Fibroblast of lung (primary cell): ENCODE data around the gene EZH1. TPM values are rescaled to one million over a fixed set of nuclear protein-coding genes. Genes with fewer than 3 reads are reported as not detected.

Experiments
- DNase-seq, 2 donors: peaks; one replicate each; pipeline versions ENCODE4 v3.0.0 to v3.0.0-alpha.2; 2010; ENCODE audit warnings: low read depth in 2 of 2
- H2AFZ ChIP-seq: 2 replicates; pipeline ENCODE4 v1.5.1; 2012; ENCODE audit warnings: low read length, control low read depth, inconsistent platforms
- H3K27ac ChIP-seq: 2 replicates; pipeline ENCODE4 v1.5.1; 2011; ENCODE audit warnings: low read length, control low read depth; ENCODE audit not compliant: insufficient read depth
- H3K27me3 ChIP-seq: 2 replicates; pipeline ENCODE4 v1.5.1; 2011; ENCODE audit warnings: mild to moderate bottlenecking, low read length; ENCODE audit not compliant: control insufficient read depth, insufficient read depth
- H3K36me3 ChIP-seq: 2 replicates; pipeline ENCODE4 v1.5.1; 2011; ENCODE audit warnings: low read length; ENCODE audit not compliant: control insufficient read depth, insufficient read depth
- H3K4me1 ChIP-seq: 2 replicates; pipeline ENCODE4 v1.5.1; 2011; ENCODE audit warnings: low read length; ENCODE audit not compliant: control insufficient read depth, insufficient read depth; ENCODE audit errors: extremely low read depth
- H3K4me2 ChIP-seq: 2 replicates; pipeline ENCODE4 v1.5.1; 2011; ENCODE audit warnings: low read length, control low read depth; ENCODE audit not compliant: insufficient read depth; ENCODE audit errors: extremely low read depth
- H3K4me3 ChIP-seq, 4 experiments: fragments of 200-600 bp in 1 of 4; sonication (generic) in 1 of 4; replicated peaks in 1 of 4; 2 replicates each; pipeline ENCODE4 v1.5.1; 2011 to 2016; ENCODE audit warnings: low read length in 4 of 4, low read depth in 3 of 4, mild to moderate bottlenecking in 3 of 4, control low read depth in 2 of 4, inconsistent platforms in 1 of 4, mixed read lengths in 1 of 4; ENCODE audit not compliant: insufficient read depth in 1 of 4; ENCODE audit errors: control extremely low read depth in 1 of 4
- H3K79me2 ChIP-seq: 2 replicates; pipeline ENCODE4 v1.5.1; 2012; ENCODE audit warnings: mild to moderate bottlenecking, low read length, inconsistent platforms; ENCODE audit not compliant: control insufficient read depth, insufficient read depth
- H3K9ac ChIP-seq: 2 replicates; pipeline ENCODE4 v1.5.1; 2011; ENCODE audit warnings: mild to moderate bottlenecking, low read length, control low read depth; ENCODE audit not compliant: insufficient read depth
- H3K9me3 ChIP-seq: 2 replicates; pipeline ENCODE4 v1.5.1; 2012; ENCODE audit warnings: low read depth, low read length; ENCODE audit not compliant: control insufficient read depth, insufficient read depth
- H4K20me1 ChIP-seq: 2 replicates; pipeline ENCODE4 v1.5.1; 2011; ENCODE audit warnings: low read length; ENCODE audit not compliant: control insufficient read depth, insufficient read depth; ENCODE audit errors: extremely low read depth
- EZH2 ChIP-seq: IDR thresholded peaks from 2 replicates; pipeline ENCODE4 v1.5.1; 2012; ENCODE audit warnings: low read length, control low read depth, mild to moderate bottlenecking; ENCODE audit errors: missing control alignments
- polyA plus RNA-seq, 2 donors: library from polyadenylated mRNA; depleted of rRNA in 1 of 2; stranded (reverse) in 1 of 2; unstranded in 1 of 2; fragments of >200 nt; gene quantifications; 2 replicates each; pipeline ENCODE4 v1.2.1, GENCODE V29; 2011 to 2012; ENCODE audit warnings: missing spikeins in 1 of 2
- total RNA-seq: library from RNA; depleted of rRNA; stranded (reverse); fragments of >200 nt; gene quantifications from 2 replicates; pipeline ENCODE4 v1.2.1, GENCODE V29; 2014
- TF ChIP-seq, protein P1 (sequence below), 2 donors: IDR thresholded peaks in 1 of 2; conservative IDR thresholded peaks in 1 of 2; 1 replicate in 1 of 2; 2 replicates in 1 of 2; pipeline ENCODE4 v1.5.1; 2011 to 2012; ENCODE audit warnings: low read length in 2 of 2, control low read depth in 1 of 2, inconsistent platforms in 1 of 2, low read depth in 1 of 2, mild to moderate bottlenecking in 1 of 2

The EZH1 gene
- total and polyA plus RNA-seq, 2 donors (not counting 1 experiment from before 2014, with no cell fraction given): 28.6 to 31.9 TPM

DNA sequence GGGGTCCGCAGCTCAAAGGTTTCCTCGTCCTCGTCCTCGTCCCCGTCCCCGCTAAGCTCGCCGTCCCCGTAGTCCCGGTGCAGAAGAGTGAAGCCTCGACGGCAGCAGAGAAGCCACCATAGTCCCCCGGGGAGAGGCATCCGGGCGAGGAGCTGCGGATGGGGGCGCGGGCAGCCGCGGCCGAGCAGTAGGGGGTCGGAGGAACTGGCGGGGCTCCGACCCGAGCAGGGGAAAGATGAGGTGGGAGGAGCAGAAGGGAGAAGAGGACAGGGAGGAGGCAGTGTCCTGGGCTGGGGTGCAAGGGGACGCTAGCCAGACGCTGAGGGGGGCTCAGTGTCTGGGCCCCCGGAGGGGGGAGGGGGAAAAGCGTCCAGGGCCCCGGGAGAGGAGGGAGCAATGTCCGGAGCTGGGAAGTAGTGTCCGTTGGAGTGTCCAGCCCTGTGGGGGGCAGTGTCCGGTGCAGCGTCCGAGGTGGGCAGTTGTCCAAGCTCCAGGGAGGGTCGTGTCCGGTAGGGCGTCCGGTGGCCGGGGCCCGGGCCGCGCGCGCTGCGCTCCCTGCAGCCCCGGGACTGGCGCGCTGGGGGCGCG is 68.3 kb downstream of the EZH1 start, which contains the start of gene PLEKHH3:
PLEKHH3 (minus strand) TSS at position 571 of the 588 bp plus-strand sequence; CDS start at position 140, 431 bp downstream.
- TF ChIP-seq EZH2: no peak
- TF ChIP-seq, protein P1, sequence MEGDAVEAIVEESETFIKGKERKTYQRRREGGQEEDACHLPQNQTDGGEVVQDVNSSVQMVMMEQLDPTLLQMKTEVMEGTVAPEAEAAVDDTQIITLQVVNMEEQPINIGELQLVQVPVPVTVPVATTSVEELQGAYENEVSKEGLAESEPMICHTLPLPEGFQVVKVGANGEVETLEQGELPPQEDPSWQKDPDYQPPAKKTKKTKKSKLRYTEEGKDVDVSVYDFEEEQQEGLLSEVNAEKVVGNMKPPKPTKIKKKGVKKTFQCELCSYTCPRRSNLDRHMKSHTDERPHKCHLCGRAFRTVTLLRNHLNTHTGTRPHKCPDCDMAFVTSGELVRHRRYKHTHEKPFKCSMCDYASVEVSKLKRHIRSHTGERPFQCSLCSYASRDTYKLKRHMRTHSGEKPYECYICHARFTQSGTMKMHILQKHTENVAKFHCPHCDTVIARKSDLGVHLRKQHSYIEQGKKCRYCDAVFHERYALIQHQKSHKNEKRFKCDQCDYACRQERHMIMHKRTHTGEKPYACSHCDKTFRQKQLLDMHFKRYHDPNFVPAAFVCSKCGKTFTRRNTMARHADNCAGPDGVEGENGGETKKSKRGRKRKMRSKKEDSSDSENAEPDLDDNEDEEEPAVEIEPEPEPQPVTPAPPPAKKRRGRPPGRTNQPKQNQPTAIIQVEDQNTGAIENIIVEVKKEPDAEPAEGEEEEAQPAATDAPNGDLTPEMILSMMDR (conservative IDR thresholded peaks at IDR 0.05 in 1 of 2, IDR thresholded peaks at IDR 0.05 in 1 of 2; ENCODE audit: low read depth in 1 of 2, low read length in 2 of 2): peak; percentile 8 to 17
- H3K4me2 ChIP-seq: peak within 1 kb of the TSS; percentile 92
- H3K9me3 ChIP-seq: no peaks in the 10 kb centered on the region
- peaks cover 27% of the 10 kb centered on the region for H3K79me2 ChIP-seq
- peak within 1 kb of the TSS; percentile 87 for H2AFZ ChIP-seq
- H3K36me3 ChIP-seq: peaks cover 14% of the 10 kb centered on the region
- peak within 1 kb of the TSS; percentile 74 to 94 (median 82) for H3K4me3 ChIP-seq
- H3K9ac ChIP-seq: peak within 1 kb of the TSS; percentile 77
- H3K27me3 ChIP-seq: no peaks in the 10 kb centered on the region
- H3K27ac ChIP-seq: peak within 1 kb of the TSS; percentile 95
- peak in 1 of 2 donors; percentile 35 for DNase-seq
- H3K4me1 ChIP-seq: peaks cover 42% of the 10 kb centered on the region
- H4K20me1 ChIP-seq: no peaks in the 10 kb centered on the region

DNA sequence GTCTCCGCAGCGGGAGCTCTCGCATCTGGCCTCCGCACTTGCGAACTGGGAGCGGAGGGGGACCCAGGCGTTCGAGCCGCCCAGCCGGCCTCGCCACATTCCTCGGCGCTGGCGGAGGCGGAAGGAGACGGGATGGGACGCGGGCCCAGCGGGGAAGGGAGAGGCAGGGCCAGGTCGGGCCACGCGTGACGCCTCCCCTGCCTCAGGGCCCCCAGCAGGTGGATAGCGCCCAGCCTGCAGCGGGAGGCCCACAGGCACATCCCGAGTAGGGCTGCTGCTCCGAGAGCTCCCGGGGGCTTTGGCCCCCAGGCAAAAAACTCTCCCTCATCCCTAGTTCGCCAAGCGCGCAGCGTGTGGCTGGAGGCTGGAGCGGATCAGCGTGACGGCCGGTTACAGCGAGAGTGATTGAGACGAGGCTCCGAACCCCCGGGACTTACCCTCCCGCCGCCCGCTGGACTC is 68.8 kb downstream of the EZH1 start:
- Histone ChIP-seq H3K79me2 (peaks cover 24% of the 10 kb centered on the region), H2AFZ (no peak overlapping the region), H4K20me1 (no peaks in the 10 kb centered on the region), H3K4me1 (peaks cover 42% of the 10 kb centered on the region), H3K4me3 (peak overlapping the region; percentile 74 to 94 (median 82)), H3K27ac (peak overlapping the region; percentile 63), H3K9ac (peak overlapping the region; percentile 77), H3K27me3 (no peaks in the 10 kb centered on the region), H3K36me3 (peaks cover 18% of the 10 kb centered on the region), H3K9me3 (no peaks in the 10 kb centered on the region), H3K4me2 (peak overlapping the region; percentile 92)
- peak; percentile 50 to 66 for DNase-seq
- TF ChIP-seq, protein P1 (conservative IDR thresholded peaks at IDR 0.05 in 1 of 2, IDR thresholded peaks at IDR 0.05 in 1 of 2; ENCODE audit: low read depth in 1 of 2, low read length in 2 of 2): no peak
- TF ChIP-seq EZH2: no peak

DNA sequence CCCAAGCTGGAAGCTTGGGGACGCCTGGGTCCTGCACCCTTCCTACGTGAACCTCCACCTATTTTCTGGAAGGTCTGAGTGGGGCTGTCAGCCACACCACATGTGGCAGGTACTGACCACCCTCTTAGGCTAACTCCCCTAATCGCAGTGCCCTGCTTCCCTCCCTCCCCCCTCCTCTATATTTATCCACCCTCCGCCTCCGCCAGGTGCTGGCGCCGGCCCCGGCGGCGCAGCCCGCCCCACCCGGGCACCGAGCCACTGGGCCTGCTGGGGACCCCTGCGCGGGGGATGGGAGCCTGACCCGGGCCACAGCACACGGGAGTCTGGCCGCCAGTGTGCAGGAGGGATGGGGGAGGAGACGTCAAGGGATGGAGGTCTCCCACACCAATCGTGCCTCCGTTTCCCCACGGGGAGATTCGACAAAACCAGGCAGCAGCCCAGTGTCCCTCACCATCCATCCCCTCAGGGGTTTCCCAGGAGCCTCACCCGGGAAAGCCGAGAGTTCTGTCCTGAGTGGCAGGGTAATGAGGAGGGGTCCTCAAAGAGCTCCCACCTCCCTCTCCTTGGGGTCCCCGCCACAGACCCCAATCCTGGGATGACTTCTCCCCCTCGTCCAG is 69.4 kb downstream of the EZH1 start:
- H3K27ac ChIP-seq: peak overlapping the region; percentile 63
- peaks cover 40% of the 10 kb centered on the region for H3K4me1 ChIP-seq
- peak overlapping the region; percentile 74 to 94 (median 82) for H3K4me3 ChIP-seq
- no peaks in the 10 kb centered on the region for H3K9me3 ChIP-seq
- H2AFZ ChIP-seq: no peak overlapping the region
- peak overlapping the region; percentile 77 for H3K9ac ChIP-seq
- H3K4me2 ChIP-seq: peak overlapping the region; percentile 92
- peaks cover 24% of the 10 kb centered on the region for H3K79me2 ChIP-seq
- no peaks in the 10 kb centered on the region for H3K27me3 ChIP-seq
- TF ChIP-seq, protein P1 (conservative IDR thresholded peaks at IDR 0.05 in 1 of 2, IDR thresholded peaks at IDR 0.05 in 1 of 2; ENCODE audit: low read depth in 1 of 2, low read length in 2 of 2): no peak
- no peak for TF ChIP-seq EZH2
- H4K20me1 ChIP-seq: no peaks in the 10 kb centered on the region
- no peak for DNase-seq
- H3K36me3 ChIP-seq: peaks cover 22% of the 10 kb centered on the region
